ENCODE results near the gene CDH1.

Gene CDH1

GRCh38 chr16:68751160-68751559, 14.1 kb downstream of the CDH1 start:
- no peak for TF ChIP-seq ZFX (IDR thresholded peaks at IDR 0.05; ENCODE audit: borderline replicate concordance)
- TF ChIP-seq CTCF (IDR thresholded peaks at IDR 0.05) = no peak
- peak overlapping the region; percentile 100; the same call in 1 of the 2 replicates for H3K27ac ChIP-seq

GRCh38 chr16:68752602-68753001, 15.5 kb downstream of the CDH1 start:
- peak overlapping the region; percentile 68 for H3K27ac ChIP-seq
- TF ChIP-seq ZFX (IDR thresholded peaks at IDR 0.05; ENCODE audit: borderline replicate concordance) = no peak
- TF ChIP-seq CTCF (IDR thresholded peaks at IDR 0.05) = no peak

DNA sequence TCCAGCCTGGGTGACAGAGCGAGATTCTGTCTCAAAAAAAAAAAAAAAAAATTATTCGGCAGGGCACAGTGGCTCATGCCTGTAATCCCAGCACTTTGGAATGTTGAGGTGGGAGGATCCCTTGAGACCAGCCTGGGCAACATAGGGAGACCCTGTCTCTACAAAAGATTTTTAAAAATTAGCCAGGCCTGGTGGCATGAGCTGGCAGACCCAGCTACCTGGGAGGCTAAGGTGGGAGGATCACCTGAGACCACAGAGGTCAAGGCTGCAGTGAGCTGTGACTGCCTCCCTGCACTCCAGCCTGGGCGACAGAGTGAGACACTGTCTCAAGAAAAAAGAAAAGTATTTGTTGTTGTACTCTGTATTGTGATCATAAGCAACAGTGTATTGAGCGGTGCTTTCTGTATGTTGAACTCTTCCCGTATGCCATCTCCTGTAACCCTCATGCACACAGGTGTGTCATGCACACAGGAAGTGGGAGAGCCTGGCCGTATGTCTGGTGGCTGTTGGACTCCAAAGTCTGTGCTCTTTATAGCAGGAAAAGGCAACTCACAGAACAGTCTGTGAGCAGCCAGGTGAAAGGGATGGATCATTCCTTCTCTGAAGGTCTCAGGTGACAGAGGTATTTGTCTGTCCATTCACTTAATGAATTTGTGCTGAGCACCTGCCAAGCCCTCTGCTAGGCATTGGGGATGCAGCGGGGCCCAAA, 17.1 kb downstream of the CDH1 start:
- peak overlapping the region; percentile 68 for H3K27ac ChIP-seq
- TF ChIP-seq ZFX (IDR thresholded peaks at IDR 0.05; ENCODE audit: borderline replicate concordance) = no peak

DNA sequence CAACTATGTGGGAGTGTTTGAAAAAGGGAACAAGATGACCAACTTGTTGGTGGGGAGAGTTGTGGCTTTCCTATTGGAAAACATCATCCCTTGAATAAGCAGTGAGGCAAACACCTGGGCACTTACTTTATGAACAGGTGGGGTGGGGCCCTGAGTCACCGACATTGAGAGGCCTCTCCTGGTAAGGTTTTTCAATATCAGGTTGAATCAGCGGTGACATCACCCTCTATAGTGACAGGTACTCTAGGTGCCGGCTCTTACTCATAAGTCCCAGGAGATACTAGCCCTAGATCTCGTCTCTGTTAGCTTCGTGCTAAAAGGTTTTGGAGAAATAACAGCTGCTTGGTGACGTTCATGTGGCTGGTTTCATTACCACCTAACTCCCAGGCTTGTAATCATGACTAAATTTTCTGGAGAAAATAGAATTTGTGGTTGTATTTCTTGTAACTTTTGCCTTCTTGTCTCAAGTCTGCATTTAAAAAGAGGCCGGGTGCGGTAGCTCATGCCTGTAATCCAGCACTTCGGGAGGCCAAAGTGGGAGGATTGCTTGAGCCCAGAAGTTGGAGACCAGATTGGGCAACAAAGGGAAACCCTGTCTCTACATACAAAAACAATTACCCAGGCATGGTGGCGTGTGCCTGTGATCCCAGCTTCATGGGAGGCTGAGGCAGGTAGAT, 19.3 kb downstream of the CDH1 start:
- TF ChIP-seq ZFX (IDR thresholded peaks at IDR 0.05; ENCODE audit: borderline replicate concordance) (no peak), CTCF (IDR thresholded peaks at IDR 0.05) (no peak)
- peak overlapping the region; percentile 68 for H3K27ac ChIP-seq

- TF ChIP-seq ZFX (IDR thresholded peaks at IDR 0.05; ENCODE audit: borderline replicate concordance) = no peak
- no peak for TF ChIP-seq CTCF (IDR thresholded peaks at IDR 0.05)
These were observed 20.5 kb downstream of the CDH1 start for GRCh38 chr16:68757625-68757935.

GRCh38 chr16:68759062-68759461, 22.0 kb downstream of the CDH1 start:
- TF ChIP-seq CTCF (IDR thresholded peaks at IDR 0.05) (no peak), ZFX (IDR thresholded peaks at IDR 0.05; ENCODE audit: borderline replicate concordance) (no peak)
- H3K27ac ChIP-seq = no peak overlapping the region

More at GRCh38 chr16:68757625-68757935, 20.5 kb downstream of the CDH1 start:
- peak overlapping the region; percentile 68 for H3K27ac ChIP-seq

DNA sequence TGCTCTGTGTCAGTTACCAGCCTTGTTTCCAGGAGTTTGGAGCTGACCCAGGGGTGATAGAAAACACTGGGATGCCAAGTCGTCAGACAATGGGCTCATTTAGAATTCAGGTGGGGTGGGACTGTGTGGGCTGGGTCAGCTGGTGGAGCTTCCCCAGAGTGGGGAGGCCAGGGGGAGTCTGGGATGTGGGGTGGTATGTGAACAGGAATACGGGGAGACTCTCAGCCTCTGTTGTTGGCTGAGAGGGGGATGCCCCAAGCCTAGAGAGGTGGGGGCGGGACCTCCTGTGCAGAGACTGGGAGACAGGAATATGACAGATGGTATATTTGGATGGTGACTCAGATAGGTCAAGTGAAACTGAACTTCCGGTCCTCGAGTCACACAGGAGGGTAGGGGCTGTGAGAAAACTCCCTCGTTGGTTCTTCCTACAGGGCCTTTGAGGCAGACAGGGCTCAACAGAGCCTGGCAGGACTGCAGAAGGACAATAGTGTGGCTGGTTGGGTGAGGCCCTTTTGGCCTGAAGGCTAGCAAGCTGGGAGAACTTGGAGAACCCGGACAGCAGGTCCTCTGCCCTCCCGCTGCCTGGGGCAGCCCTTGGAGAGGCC, 23.7 kb downstream of the CDH1 start:
- H3K27ac ChIP-seq = 0 out of 2 replicates have a peak overlapping the region, but pooled peaks have one; percentile 10
- TF ChIP-seq CTCF (IDR thresholded peaks at IDR 0.05) (no peak), ZFX (IDR thresholded peaks at IDR 0.05; ENCODE audit: borderline replicate concordance) (no peak)
